ENCODE data around the gene SMAD5.

Gene SMAD5

DNA sequence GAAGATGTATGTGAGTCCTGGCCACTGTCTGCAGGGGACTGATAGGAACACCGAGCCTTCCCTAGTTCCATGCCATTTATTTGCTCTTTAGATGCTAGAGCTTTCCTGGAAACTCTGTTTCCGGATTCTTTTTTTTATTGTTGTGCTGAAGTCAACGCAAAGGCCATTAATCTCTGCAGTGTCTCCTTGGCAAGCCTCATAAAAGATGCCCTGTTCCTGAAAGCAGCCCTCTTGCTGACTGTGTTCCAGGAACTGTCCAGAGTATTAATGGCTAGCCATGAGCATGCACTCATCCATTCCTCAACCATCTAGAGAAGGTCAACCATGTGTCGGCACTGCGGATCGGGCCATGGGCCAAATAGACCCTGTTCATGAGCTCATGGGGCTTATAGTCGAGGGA lies 42.9 kb upstream of the SMAD5 start:
- Histone ChIP-seq H3K79me2 (no peaks in the 10 kb centered on the region), H3K4me1 (no peaks in the 10 kb centered on the region), H3K9ac (no peak overlapping the region), H2AFZ (no peak overlapping the region), H3K27me3 (ENCODE audit: control insufficient read depth, insufficient read depth, low read length) (no peaks in the 10 kb centered on the region), H3K27ac (no peak overlapping the region), H3K36me3 (ENCODE audit: control insufficient read depth, insufficient read depth, low read length) (no peaks in the 10 kb centered on the region), H3K4me3 (ENCODE audit: low read depth, low read length) (no peak overlapping the region), H3K4me2 (ENCODE audit: low read length) (no peak overlapping the region), H3K9me3 (ENCODE audit: control insufficient read depth, low read length) (no peaks in the 10 kb centered on the region)
- no peak for TF ChIP-seq CTCF (IDR thresholded peaks at IDR 0.05)

DNA sequence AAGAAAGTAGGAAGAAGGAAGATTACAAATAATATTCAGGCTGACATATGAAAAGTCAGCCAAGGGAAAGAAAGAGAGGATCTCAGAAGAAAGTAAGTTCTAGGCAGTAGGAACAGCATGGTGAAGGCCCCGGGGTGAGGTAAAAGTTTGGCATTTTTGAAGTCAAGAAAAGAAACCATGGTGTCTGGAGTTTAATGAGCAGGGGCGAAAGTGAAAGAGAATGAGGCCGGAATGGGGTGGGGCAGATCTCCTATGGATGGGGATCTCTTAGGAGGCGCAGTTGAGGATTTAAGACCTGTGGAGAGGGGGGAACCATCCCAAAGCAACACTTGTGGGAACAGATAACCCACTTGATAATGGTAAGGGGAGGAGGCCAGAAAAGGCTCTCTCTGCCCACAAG lies 42.3 kb upstream of the SMAD5 start:
- no peak overlapping the region for H3K9ac ChIP-seq
- H3K4me2 ChIP-seq (ENCODE audit: low read length) = no peak overlapping the region
- no peaks in the 10 kb centered on the region for H3K9me3 ChIP-seq (ENCODE audit: control insufficient read depth, low read length)
- no peaks in the 10 kb centered on the region for H3K36me3 ChIP-seq (ENCODE audit: control insufficient read depth, insufficient read depth, low read length)
- H3K27me3 ChIP-seq (ENCODE audit: control insufficient read depth, insufficient read depth, low read length) = no peaks in the 10 kb centered on the region
- no peak overlapping the region for H3K4me3 ChIP-seq (ENCODE audit: low read depth, low read length)
- H3K4me1 ChIP-seq = no peaks in the 10 kb centered on the region
- no peak overlapping the region for H3K27ac ChIP-seq
- no peaks in the 10 kb centered on the region for H3K79me2 ChIP-seq
- TF ChIP-seq CTCF (IDR thresholded peaks at IDR 0.05) = no peak
- no peak overlapping the region for H2AFZ ChIP-seq

DNA sequence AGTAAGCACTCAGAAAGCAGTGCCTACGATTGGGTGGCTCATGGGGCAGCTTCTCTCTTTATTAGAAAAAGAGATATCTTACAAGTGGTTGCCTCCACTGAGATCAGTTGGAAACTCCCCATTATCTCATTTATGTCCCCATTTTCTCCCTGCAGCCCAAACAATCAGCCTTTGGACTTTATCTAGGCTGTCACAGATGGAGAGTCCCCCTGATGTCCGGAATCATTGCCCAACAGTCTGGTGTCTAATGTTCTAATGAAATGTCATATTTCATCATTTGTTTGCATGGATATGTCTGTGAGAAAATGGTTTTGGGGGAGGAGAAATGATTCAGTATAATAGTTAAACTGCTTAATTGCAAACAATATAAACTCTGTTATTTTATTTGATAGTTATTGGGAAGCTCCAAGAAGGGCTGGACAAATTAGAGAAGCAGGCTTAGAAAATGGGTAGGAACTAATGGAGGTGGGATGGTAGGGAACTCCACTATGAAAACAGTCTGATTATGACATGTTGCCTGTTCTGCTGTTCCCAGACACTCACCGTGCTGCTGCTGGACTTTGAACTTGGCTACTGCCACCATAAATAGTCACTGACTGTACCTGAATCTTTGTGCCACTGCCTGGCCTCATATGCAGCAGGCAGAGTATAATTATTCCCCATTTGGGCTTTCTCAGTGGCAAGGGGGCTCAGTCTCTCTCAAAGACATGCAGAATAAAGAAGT lies 38.3 kb upstream of the SMAD5 start:
- Histone ChIP-seq H3K9ac (no peak overlapping the region), H3K27ac (no peak overlapping the region), H3K4me1 (no peaks in the 10 kb centered on the region)

DNA sequence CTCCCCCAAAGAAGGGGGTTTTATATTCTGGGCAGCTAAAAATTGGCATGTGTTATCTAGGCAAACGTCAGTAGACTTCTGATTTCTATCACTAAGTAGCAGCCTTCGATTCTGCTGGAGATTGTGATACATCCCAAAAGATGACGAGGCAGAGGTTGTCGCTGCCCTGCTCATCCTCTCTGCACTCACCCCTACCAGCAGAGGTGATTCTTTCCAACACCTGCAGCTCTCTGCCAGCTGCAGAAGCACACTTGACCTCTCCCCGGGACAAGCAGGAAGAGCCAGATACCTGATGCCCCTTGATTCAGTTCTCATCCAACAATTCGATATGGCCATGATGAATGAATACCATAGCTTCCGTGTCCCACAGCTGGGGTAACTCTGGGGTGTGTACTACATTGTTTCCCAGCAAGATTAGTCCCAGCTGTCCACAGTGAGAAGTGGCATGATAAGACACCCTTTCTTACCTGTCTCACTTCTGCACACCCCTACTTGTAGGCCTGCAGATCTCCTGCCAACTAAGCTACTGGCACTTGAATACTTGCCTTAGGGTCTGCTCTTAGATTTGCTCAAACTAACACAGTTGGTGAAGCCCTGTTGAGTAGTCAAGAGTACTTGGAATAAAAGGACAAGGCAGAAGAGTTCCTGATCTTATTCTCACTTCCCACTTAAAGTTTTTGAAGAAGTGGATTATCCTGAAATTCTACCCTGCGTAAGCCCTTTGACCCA lies 37.6 kb upstream of the SMAD5 start:
- Histone ChIP-seq H3K9me3 (ENCODE audit: control insufficient read depth, low read length) (no peaks in the 10 kb centered on the region), H3K36me3 (ENCODE audit: control insufficient read depth, insufficient read depth, low read length) (no peaks in the 10 kb centered on the region), H3K27ac (no peak overlapping the region), H2AFZ (no peak overlapping the region), H3K27me3 (ENCODE audit: control insufficient read depth, insufficient read depth, low read length) (no peaks in the 10 kb centered on the region), H3K4me2 (ENCODE audit: low read length) (no peak overlapping the region), H3K9ac (no peak overlapping the region), H3K79me2 (no peaks in the 10 kb centered on the region), H3K4me3 (ENCODE audit: low read depth, low read length) (no peak overlapping the region), H3K4me1 (no peaks in the 10 kb centered on the region)
- no peak for TF ChIP-seq CTCF (IDR thresholded peaks at IDR 0.05)

More for the DNA sequence above, 38.3 kb upstream of the SMAD5 start:
- no peak overlapping the region for H3K4me3 ChIP-seq (ENCODE audit: low read depth, low read length)
- no peaks in the 10 kb centered on the region for H3K27me3 ChIP-seq (ENCODE audit: control insufficient read depth, insufficient read depth, low read length)
- no peak for TF ChIP-seq CTCF (IDR thresholded peaks at IDR 0.05)
- no peaks in the 10 kb centered on the region for H3K36me3 ChIP-seq (ENCODE audit: control insufficient read depth, insufficient read depth, low read length)
- H3K4me2 ChIP-seq (ENCODE audit: low read length) = no peak overlapping the region
- H2AFZ ChIP-seq = no peak overlapping the region
- H3K79me2 ChIP-seq = no peaks in the 10 kb centered on the region
- no peaks in the 10 kb centered on the region for H3K9me3 ChIP-seq (ENCODE audit: control insufficient read depth, low read length)

Measured in parathyroid adenoma (tissue), 2 donors.